ENCODE data around the gene HSPA8. TPM values are rescaled to one million over a fixed set of nuclear protein-coding genes. Genes with fewer than 3 reads are reported as not detected.

HSPA8 gene
- total and polyA plus RNA-seq, 2 donors (not counting 1 experiment from before 2014, with no cell fraction given), result 480 to 738 TPM

- no peak for TF ChIP-seq EZH2 (IDR thresholded peaks at IDR 0.05; ENCODE audit: borderline replicate concordance, insufficient read depth, low read depth, low read length, poor library complexity, severe bottlenecking)
- H3K79me2 ChIP-seq (ENCODE audit: control insufficient read depth, insufficient read depth, low read length), result peaks cover 5% of the 10 kb centered on the region
- intact Hi-C loops (cut with micrococcal nuclease), result no loop called here
- Mint-ChIP-seq H3K27me3 (no peaks in the 10 kb centered on the region), H3K9me3 (ENCODE audit: insufficient read depth) (no peaks in the 10 kb centered on the region), H3K4me1 (peaks cover 23% of the 10 kb centered on the region), H3K4me3 (no peak overlapping the region), H3K27ac (no peak overlapping the region)
- no peaks in the 10 kb centered on the region for H3K27me3 ChIP-seq (replicated peaks in 1 of 4; ENCODE audit: control extremely low read depth in 1 of 4, control insufficient read depth in 3 of 4, insufficient read depth in 4 of 4, low read length in 3 of 4)
- H3K4me1 ChIP-seq (ENCODE audit: control insufficient read depth in 2 of 2, insufficient read depth in 2 of 2, low read length in 2 of 2), result peaks cover 2 to 17% of the 10 kb centered on the region in 2 donors
- CTCF ChIA-PET, result interaction anchor here (0.7 to 7.4 kb wide), 2 partner anchors 43 to 188 kb away, joined by 3 to 94 read pairs; no protein-coding TSS in a partner anchor
- H2AFZ ChIP-seq (ENCODE audit: insufficient read depth, low read depth, low read length, poor library complexity, severe bottlenecking), result no peak overlapping the region
- H4K20me1 ChIP-seq (ENCODE audit: control insufficient read depth, insufficient read depth, low read length, poor library complexity, severe bottlenecking), result peaks cover 26% of the 10 kb centered on the region
- 95% methylated on average over 6 of the region's 9 CpGs for WGBS (ENCODE audit: insufficient coverage)
- no peak overlapping the region for H3K27ac ChIP-seq (ENCODE audit: low read length in 2 of 2)
- no peak overlapping the region for H3K4me2 ChIP-seq (replicated peaks; ENCODE audit: low read depth, low read length, poor library complexity, severe bottlenecking)
- POLR2A ChIA-PET, result no interaction called here
- H3K9me3 ChIP-seq (ENCODE audit: control extremely low read depth in 1 of 3, control insufficient read depth in 2 of 3, insufficient read depth in 1 of 3, low read length in 2 of 3), result no peaks in the 10 kb centered on the region
- ATAC-seq (ENCODE audit: low read depth), result no peak
- H3K36me3 ChIP-seq (replicated peaks in 1 of 2; ENCODE audit: control extremely low read depth in 1 of 2, control insufficient read depth in 1 of 2, extremely low read depth in 1 of 2, insufficient read depth in 2 of 2, low read length in 1 of 2), result peaks cover 0 to 19% of the 10 kb centered on the region in 2 experiments
- H3K9ac ChIP-seq (ENCODE audit: low read length), result no peak overlapping the region
- no peak for DNase-seq
- no peak overlapping the region for H3K4me3 ChIP-seq (ENCODE audit: control extremely low read depth in 1 of 5, extremely low read depth in 1 of 5, insufficient read depth in 1 of 5, low read depth in 2 of 5, low read length in 4 of 5)
Observed at GRCh38 chr11:123051146-123051545, 10.8 kb downstream of the HSPA8 start.

- H3K9ac ChIP-seq (ENCODE audit: low read length), result no peak overlapping the region
- no peaks in the 10 kb centered on the region for H4K20me1 ChIP-seq (ENCODE audit: control insufficient read depth, insufficient read depth, low read length, poor library complexity, severe bottlenecking)
- DNase-seq, result no peak
- TF ChIP-seq EZH2 (IDR thresholded peaks at IDR 0.05; ENCODE audit: borderline replicate concordance, insufficient read depth, low read depth, low read length, poor library complexity, severe bottlenecking) (no peak), CTCF (IDR thresholded peaks at IDR 0.05) (no peak)
- Mint-ChIP-seq H3K4me1 (no peaks in the 10 kb centered on the region), H3K9me3 (ENCODE audit: insufficient read depth) (no peaks in the 10 kb centered on the region), H3K4me3 (no peak overlapping the region), H3K27me3 (no peaks in the 10 kb centered on the region), H3K27ac (no peak overlapping the region)
- H3K79me2 ChIP-seq (ENCODE audit: control insufficient read depth, insufficient read depth, low read length), result no peaks in the 10 kb centered on the region
- 100% methylated on average over 1 of the region's 3 CpGs for WGBS (ENCODE audit: insufficient coverage)
- ChIA-PET POLR2A (no interaction called here), CTCF (interaction anchor here (0.5 to 2.2 kb wide), 2 partner anchors 8 to 207 kb away, joined by 3 to 10 read pairs; no protein-coding TSS in a partner anchor)
- no peak overlapping the region for H3K27ac ChIP-seq (ENCODE audit: low read length in 2 of 2)
- no peak for ATAC-seq (ENCODE audit: low read depth)
- no peaks in the 10 kb centered on the region for H3K36me3 ChIP-seq (replicated peaks in 1 of 2; ENCODE audit: control extremely low read depth in 1 of 2, control insufficient read depth in 1 of 2, extremely low read depth in 1 of 2, insufficient read depth in 2 of 2, low read length in 1 of 2)
- intact Hi-C loops (cut with micrococcal nuclease), result no loop called here
- H3K9me3 ChIP-seq (ENCODE audit: control extremely low read depth in 1 of 3, control insufficient read depth in 2 of 3, insufficient read depth in 1 of 3, low read length in 2 of 3), result no peaks in the 10 kb centered on the region
- H3K4me1 ChIP-seq (ENCODE audit: control insufficient read depth in 2 of 2, insufficient read depth in 2 of 2, low read length in 2 of 2), result no peaks in the 10 kb centered on the region
- H3K4me3 ChIP-seq (ENCODE audit: control extremely low read depth in 1 of 5, extremely low read depth in 1 of 5, insufficient read depth in 1 of 5, low read depth in 2 of 5, low read length in 4 of 5), result no peak overlapping the region
- H3K4me2 ChIP-seq (replicated peaks; ENCODE audit: low read depth, low read length, poor library complexity, severe bottlenecking), result no peak overlapping the region
- H3K27me3 ChIP-seq (replicated peaks in 1 of 4; ENCODE audit: control extremely low read depth in 1 of 4, control insufficient read depth in 3 of 4, insufficient read depth in 4 of 4, low read length in 3 of 4), result no peaks in the 10 kb centered on the region
- no peak overlapping the region for H2AFZ ChIP-seq (ENCODE audit: insufficient read depth, low read depth, low read length, poor library complexity, severe bottlenecking)
Observed at GRCh38 chr11:123047947-123048293, 14.0 kb downstream of the HSPA8 start.
